Right lung (tissue), 10 donors: Measurements from ENCODE around the gene UBE2L6. TPM values are rescaled to one million over a fixed set of nuclear protein-coding genes. Genes with fewer than 3 reads are reported as not detected.

Source experiments
- DNase-seq, 2 donors: peaks; one replicate each; pipeline ENCODE4 v3.0.0-alpha.2; 2013
- long read RNA-seq, 8 donors: transcript quantifications; one replicate each; lab custom pipeline, GENCODE V29; 2026
- polyA plus RNA-seq, 5 donors: library from polyadenylated mRNA; unstranded; fragments of 120-200 nt; gene quantifications; one replicate each; pipeline versions ENCODE4 v1.2.1 to v1.2.3, GENCODE V29; 2013; ENCODE audit warnings: inconsistent platforms in 1 of 5, low replicate concordance in 1 of 5; ENCODE audit not compliant: insufficient read length in 5 of 5, insufficient read depth in 1 of 5

The UBE2L6 gene
- 10 to 100 TPM; 59.0 to 78.7 (median 60.9) TPM for polyA plus RNA-seq
- long read RNA-seq, donor 1, transcript UBE2L6-201 (4 exons, 1,354 nt), result major isoform, 36 of 43 reads
- long read RNA-seq, donor 1, partial matches to known transcripts, result 0 of 43 reads
- long read RNA-seq, donor 1, other reads (novel, unspliced or antisense), result 0 of 43 reads
- long read RNA-seq, donor 2, transcript UBE2L6-201 (4 exons, 1,354 nt), result major isoform, 17 of 17 reads
- long read RNA-seq, donor 2, partial matches to known transcripts, result 0 of 17 reads
- long read RNA-seq, donor 2, other reads (novel, unspliced or antisense), result 0 of 17 reads
- long read RNA-seq, donor 3, transcript UBE2L6-201 (4 exons, 1,354 nt), result major isoform, 19 of 27 reads
- long read RNA-seq, donor 3, partial matches to known transcripts, result 6 of 27 reads
- long read RNA-seq, donor 3, other reads (novel, unspliced or antisense), result 0 of 27 reads
- long read RNA-seq, donor 4, transcript UBE2L6-201 (4 exons, 1,354 nt), result major isoform, 13 of 18 reads
- long read RNA-seq, donor 4, partial matches to known transcripts, result 0 of 18 reads
- long read RNA-seq, donor 4, other reads (novel, unspliced or antisense), result 0 of 18 reads
- long read RNA-seq, donor 5, transcript UBE2L6-201 (4 exons, 1,354 nt), result major isoform, 54 of 63 reads
- long read RNA-seq, donor 5, transcript UBE2L6-202 (4 exons, 1,573 nt), result minor isoform, 7 of 63 reads
- long read RNA-seq, donor 5, partial matches to known transcripts, result 0 of 63 reads
- long read RNA-seq, donor 5, other reads (novel, unspliced or antisense), result 0 of 63 reads
- long read RNA-seq, donor 6, transcript UBE2L6-201 (4 exons, 1,354 nt), result major isoform, 30 of 35 reads
- long read RNA-seq, donor 6, partial matches to known transcripts, result 0 of 35 reads
- long read RNA-seq, donor 6, other reads (novel, unspliced or antisense), result 0 of 35 reads
- long read RNA-seq, donor 7, transcript UBE2L6-201 (4 exons, 1,354 nt), result major isoform, 24 of 28 reads
- long read RNA-seq, donor 7, partial matches to known transcripts, result 0 of 28 reads
- long read RNA-seq, donor 7, other reads (novel, unspliced or antisense), result 0 of 28 reads
- long read RNA-seq, donor 8, transcript UBE2L6-201 (4 exons, 1,354 nt), result major isoform, 5 of 32 reads
- long read RNA-seq, donor 8, partial matches to known transcripts, result 24 of 32 reads
- long read RNA-seq, donor 8, other reads (novel, unspliced or antisense), result 0 of 32 reads

DNA sequence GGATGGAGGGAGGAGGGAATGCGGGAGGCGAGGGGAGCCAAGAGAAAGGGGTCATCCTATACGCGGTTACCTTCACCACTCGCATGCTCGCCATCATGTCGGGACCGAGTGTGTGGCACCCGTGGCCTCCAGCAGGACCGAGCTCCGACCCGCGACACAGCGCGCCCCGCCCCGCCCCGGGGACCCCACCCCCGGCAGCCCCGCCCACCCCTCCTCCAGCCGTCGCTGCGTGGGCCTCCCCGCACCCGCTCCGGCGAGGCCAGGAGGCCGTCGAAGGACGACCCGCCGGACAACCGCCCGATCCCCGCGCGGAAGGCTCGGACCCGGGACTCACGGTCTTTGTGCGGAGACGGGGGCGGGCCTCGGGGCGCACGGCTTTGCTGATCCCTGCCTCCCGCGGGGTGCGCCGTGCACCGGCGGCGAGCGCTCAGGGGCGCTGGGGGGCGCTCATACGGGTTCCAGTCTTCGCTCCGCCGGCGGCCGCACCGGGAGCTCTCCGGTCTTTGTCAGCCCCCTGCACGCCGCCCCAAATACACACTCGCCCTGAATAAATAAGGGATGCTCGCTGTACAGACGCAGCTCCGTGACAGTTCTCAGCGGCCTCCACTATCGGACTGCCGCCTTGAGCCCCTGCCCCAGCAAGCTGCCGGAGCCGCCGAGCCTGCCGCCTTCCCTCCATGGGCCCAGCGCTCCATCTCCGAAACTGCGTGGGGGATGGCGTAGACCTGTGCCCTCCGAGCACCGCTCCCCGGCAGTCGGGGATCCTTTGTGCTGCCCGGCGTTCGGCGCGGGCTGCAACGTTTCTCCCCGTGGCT is at the start of gene UBE2L6:
TSS of gene UBE2L6 (minus strand) at position 158 of the 815 bp plus-strand sequence. CDS start at position 97, 61 bp downstream.
- DNase-seq, result peak; percentile 60 to 77

GRCh38 chr11:57616595-57616994 is 49.1 kb upstream of the UBE2L6 start:
- no peak for DNase-seq

DNA sequence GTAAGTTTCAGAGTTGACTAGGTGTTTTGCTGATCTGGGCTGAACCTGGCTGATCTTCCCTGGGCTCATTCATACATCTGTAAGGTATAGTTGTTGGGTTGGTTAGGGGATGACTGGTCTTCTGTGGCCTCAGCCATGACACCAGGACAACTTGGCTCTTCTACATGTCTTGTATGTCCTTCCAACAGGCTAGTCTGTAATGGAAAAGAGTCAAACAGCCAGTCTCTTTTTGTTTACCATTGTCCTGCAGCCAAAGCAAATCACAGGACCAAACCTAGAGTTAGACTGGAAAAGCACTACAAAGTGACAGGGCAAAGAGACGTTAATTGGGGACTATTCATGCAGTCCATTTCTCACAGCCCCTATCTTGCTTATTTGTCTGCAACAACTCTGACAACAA is 47.8 kb upstream of the UBE2L6 start:
- no peak for DNase-seq

DNA sequence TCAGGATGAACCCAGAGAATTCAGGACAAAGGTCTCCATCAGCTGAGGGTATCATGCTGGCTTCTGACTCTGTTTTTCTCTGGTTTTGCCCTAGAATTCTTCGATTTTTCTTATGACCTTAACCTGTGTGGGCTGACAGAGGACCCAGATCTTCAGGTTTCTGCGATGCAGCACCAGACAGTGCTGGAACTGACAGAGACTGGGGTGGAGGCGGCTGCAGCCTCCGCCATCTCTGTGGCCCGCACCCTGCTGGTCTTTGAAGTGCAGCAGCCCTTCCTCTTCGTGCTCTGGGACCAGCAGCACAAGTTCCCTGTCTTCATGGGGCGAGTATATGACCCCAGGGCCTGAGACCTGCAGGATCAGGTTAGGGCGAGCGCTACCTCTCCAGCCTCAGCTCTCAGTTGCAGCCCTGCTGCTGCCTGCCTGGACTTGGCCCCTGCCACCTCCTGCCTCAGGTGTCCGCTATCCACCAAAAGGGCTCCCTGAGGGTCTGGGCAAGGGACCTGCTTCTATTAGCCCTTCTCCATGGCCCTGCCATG is 46.8 kb upstream of the UBE2L6 start:
- no peak for DNase-seq

DNA sequence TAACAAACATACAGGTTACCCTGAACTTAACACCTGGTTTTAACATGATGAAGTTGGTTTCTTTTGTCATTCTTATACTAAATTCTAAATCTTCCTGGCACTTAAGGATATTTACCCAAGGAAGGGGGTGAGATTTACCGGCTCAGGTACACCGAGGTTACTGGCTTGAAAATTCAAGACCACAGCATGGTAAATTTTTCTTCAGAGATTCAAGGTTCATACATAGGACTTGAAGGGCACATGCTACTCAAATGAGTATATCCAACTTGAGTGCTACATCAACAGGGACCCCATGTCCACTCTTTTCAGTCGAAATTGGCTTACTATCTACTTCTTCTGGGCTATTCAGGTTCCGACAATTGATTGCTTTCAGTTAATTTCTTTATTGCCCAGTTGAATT is 42.7 kb upstream of the UBE2L6 start:
- no peak for DNase-seq

GRCh38 chr11:57605028-57605420 is 37.6 kb upstream of the UBE2L6 start:
- DNase-seq, result peak in 1 of 2 donors; percentile 25

DNA sequence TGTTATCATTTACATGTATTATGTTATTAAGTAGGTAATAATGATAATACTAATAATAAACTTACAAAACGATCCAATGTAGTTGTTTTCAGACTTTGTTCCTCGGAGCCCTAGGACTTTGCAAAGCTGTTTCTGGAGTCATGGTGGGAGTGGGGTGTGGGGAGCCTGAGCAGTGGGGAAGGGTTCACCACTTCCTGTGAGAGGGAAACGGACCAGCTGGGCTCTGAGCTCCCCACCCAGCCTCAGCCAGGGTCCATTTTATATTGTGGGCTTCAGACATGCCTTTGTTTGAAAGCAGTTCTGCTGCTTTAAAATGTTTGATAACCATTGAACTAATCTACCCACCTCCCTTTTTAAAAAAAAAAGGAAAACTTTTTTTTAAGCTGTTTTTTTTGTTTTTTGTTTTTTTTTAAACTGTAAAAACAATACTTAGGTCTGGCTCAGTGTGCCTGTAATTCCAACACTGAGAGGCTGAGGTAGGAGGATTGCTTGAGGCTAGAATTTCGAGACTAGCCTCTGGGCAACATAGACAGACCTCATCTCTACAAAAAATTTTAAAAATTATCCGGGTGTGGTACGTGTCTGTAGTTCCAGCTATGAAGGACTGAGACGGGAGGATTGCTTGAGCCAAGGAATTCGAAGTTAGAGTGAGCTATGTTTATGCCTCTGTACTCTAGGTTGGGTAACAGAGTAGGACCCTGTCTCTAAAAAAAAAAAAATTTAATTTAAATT is 37.0 kb upstream of the UBE2L6 start:
- DNase-seq, result peak; percentile 74 to 75

DNA sequence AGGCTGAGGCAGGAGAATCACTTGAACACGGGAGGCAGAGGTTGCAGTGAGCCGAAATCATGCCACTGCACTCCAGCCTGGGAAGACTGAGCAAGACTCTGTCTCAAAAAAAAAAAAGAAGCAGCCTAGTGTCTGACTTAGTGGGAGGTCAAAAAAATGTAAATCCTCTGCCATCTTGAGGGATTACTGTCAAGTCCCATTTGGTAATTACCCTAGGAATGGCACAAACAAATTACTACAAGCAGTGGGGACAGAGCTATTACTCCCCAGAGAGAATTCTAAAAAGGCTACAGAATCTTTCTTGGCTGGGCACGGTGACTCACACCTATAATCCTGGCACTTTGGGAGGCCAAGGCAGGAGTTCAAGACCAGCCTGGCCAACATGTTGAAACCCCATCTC is 33.8 kb upstream of the UBE2L6 start:
- DNase-seq, result no peak

DNA sequence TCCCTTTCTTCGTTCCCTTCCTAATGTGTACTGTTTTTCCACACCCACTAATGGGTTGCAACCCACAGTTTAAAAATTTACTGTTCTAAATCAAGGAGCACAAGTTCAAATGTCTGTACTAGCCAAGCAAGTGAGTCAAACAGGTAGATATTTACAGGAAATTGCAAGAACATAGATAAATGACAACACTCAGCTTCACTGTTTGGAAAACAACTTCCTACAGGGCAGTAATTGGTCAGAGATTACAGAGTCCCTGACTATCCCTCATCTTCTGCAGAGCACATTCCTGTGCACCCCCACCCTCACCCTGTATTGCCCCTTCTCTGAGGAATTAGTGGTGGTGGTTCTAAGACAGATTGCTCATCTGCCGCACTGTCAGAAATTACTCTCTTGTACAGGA is 31.9 kb upstream of the UBE2L6 start:
- no peak for DNase-seq

- peak in 1 of 2 donors; percentile 40 for DNase-seq
Measured at GRCh38 chr11:57598831-57599155, 31.3 kb upstream of the UBE2L6 start.

- DNase-seq, result peak; percentile 87 to 91
Measured at GRCh38 chr11:57597916-57598830, 30.7 kb upstream of the UBE2L6 start.

GRCh38 chr11:57597461-57597915 is 30.0 kb upstream of the UBE2L6 start, which contains the start of gene SERPING1:
Gene SERPING1 (plus strand): TSS chr11:57597685. CDS start chr11:57598271, 586 bp downstream.
- peak; percentile 55 for DNase-seq

DNA sequence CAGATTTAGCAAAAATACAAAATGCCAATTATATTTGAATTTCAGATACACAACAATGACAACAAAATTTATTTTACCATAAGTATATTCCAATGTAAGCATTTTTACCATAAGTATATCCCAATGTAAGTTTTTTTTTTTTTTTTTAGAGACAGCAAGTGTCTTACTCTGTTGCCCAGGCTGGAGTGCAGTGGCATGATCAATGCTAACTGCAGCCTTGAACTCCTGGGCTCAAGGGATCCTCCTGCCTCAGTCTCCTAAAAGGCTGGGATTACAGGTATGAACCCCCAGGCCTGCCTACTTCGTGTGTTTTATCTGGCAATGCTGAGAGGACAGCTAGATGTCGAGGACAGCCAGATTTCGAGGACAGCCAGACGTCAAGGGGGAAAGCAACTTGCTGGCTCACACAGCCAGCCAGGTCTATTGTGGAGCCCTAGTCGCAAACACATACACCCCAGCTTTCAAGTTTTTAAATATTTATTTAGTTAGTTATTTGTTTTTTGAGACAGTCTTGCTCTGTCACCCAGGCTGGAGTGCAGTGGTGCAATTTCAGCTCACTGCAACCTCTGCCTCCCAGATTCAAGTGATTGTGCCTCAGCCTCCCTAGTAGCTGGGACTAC is 28.9 kb upstream of the UBE2L6 start:
- DNase-seq, result no peak

- DNase-seq, result no peak
Measured at GRCh38 chr11:57588046-57588710, 20.7 kb upstream of the UBE2L6 start.

DNA sequence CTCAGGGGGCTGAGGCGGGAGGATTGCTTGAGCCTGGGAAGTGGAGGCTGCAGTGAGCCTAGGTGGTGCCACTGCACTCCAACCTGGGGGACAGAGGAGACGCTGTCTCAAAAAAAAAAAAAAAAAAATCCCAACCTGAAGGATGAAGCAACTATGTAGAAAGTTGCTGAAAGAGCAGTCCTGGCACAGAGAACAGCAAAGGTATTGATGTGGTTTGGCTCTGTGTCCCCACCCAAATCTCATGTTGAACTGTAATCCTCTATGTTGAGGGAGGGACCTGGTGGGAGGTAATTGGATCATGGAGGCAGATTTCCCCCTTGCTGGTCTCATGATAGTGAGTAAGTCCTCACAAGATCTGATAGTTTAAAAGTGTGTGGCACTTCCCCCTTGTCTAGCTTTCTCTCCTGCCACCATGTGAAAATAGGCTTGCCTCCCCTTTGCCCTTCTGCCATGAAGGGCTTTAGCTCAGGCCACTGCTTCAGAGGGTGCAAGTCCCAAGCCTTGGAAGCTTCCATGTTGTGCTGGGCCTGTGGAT is 19.3 kb upstream of the UBE2L6 start:
- no peak for DNase-seq

- no peak for DNase-seq
Measured at GRCh38 chr11:57585301-57585700, 17.8 kb upstream of the UBE2L6 start.

DNA sequence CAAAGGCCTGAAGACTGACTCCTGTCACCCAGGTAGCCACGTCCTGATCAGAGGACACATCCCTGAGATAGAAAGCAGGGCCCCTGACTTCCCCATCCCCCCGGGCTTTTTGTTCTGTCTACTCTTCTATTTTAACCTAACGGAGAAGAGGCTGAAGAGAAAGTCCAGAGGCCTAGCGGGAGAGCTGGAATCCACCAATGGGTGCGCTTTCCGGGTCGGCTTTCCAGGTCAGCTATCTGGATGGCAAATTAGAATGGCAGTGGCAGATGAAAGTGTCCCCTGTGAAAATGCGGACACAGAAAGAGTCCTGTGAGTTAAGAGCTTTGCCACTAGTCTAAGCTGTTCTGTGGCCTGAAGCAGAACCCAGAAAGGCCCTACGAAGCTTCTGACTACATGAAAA is 16.9 kb upstream of the UBE2L6 start:
- DNase-seq, result no peak

DNA sequence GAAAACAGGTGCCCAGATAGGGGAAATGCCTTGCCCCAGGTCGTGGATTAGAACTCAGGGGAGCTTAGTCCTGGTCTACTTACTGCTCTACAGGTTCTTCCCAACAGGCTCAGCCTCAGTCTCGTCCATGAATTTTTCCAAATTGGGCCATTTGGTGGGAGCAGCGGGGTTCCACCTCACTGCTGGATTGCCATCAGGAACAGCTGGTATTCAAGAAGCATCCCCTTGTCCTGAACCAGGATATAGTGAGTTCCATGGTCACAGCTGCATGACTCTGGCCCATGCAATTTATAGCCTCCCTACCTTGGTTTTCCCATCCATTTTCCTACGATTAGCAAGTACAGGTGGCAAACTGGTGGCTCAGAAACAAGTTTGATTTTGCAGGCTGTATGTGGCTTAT is 6.6 kb upstream of the UBE2L6 start:
- no peak for DNase-seq
